Measurements from ENCODE around the gene TUBB2B. TPM values are rescaled to one million over a fixed set of nuclear protein-coding genes. Genes with fewer than 3 reads are reported as not detected.
A peak's percentile ranks its signal among the peaks of the same experiment; 100 is the strongest.
"Not testable (repeated sequence)": the region's sequence is repeated elsewhere in the genome, so short reads cannot be mapped to it uniquely, and the experiment has no call there.

TUBB2B gene
- total RNA-seq, 2 experiments from 2014 or later, result not detected

DNA sequence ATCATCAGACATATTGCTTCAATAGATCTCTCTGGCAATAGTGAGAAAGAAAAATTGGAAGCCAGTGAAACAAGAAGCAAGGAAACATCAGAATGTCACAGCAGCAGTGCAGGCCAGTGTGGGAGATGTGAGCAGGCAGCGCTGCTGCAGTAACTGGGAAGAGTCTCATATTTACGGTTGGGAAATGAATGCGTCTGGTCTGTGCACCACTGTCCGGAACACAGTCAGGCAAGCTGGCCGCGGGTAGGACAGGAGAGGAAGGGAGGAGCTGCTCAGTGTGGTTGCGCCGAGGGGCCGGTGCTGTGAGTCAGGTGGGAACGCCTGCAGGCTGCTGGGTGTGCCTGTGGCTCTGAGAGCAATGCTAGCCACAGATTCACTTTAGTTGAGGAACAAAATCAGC lies 24.9 kb upstream of the TUBB2B start:
- H3K4me1 Mint-ChIP-seq, result peaks cover 14% of the 10 kb centered on the region
- no peak for DNase-seq
- H3K4me3 Mint-ChIP-seq, result no peak overlapping the region
- H3K27ac Mint-ChIP-seq, result peak overlapping the region; percentile 38
- H3K9me3 Mint-ChIP-seq, result no peaks in the 10 kb centered on the region
- CTCF ChIA-PET, result interaction anchor here (0.9 to 6.8 kb wide), 18 partner anchors 9 to 414 kb away, joined by 3 to 42 read pairs (median 6); partner anchors contain the start of gene TUBB2A
- H3K27me3 Mint-ChIP-seq, result peaks cover 17% of the 10 kb centered on the region
- H3K36me3 Mint-ChIP-seq (ENCODE audit: low read depth), result no peaks in the 10 kb centered on the region
- POLR2A ChIA-PET, result no interaction called here

DNA sequence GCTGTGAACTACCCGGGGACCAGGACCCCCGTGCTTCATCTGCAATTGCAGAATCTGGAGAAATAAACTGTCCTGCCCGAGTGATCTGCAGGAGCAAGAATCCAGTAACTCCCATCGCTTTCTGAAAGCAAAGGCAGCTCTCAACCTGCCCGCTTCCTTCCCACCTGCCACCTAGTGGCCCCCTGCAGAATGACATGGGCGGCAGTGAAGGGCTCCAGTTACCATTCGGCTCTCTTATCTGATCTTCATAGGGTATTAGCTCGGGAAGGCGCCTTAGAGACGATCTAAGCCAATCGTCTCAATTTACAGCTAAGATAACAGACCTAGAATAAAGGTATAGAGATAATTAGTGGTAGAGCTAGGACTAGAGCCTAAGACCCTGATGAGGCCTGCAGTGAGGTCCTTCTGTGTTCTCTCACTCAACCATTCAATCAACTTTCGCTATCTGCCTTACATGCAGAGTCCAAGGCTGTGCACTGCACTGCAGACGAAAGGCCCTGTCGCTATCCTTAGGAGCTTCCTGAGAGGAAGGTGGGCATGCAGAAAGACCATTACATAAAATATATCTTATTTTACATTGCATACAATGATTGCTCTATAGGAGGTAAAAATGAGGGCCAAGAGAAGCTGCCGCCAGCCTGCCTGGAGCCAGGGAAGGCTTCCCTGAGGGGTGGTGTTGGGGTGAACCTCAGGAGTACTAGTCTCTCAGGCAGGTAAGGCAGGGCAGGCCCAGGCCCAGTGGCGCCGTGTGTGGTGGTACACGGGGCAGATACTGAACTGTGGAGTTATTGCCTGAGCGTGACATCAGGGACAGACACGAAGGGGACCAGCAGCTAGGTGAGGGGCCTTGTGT lies 24.2 kb upstream of the TUBB2B start:
- H3K4me3 Mint-ChIP-seq, result no peak overlapping the region
- POLR2A ChIA-PET, result interaction anchor here (0.7 to 0.8 kb wide), 2 partner anchors 28 to 99 kb away, joined by 3 to 4 read pairs; no protein-coding TSS in a partner anchor

DNA sequence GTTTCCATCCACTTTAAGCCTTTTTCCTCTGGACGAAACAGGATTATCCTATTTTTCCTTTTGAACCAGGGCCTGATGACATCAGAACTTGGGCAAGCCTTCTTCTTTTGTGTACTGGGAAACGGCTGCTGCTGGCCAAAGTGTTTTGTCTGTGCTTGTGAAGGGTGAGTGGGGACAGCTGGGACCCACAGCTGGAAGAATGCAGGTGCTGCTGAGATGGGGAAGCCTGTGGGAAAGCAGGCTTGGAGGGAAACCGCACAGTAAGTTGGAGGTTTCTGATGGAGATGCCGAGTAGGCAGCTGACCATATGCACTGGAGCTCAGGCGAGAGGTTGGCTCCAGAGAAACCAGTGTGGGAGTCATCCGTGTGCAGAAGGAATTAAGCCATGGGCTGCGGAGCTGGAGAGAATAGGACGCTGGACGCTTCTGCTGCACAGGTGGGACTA lies 22.8 kb upstream of the TUBB2B start:
- Mint-ChIP-seq H3K27me3 (peaks cover 15% of the 10 kb centered on the region), H3K4me3 (no peak overlapping the region), H3K36me3 (ENCODE audit: low read depth) (no peaks in the 10 kb centered on the region), H3K9me3 (no peaks in the 10 kb centered on the region), H3K4me1 (peaks cover 14% of the 10 kb centered on the region), H3K27ac (no peak overlapping the region)
- no peak for DNase-seq
- POLR2A ChIA-PET, result interaction anchor here (2.8 kb wide), 1 partner anchor 9 kb away, joined by 9 read pairs; the partner anchor contains the start of gene PSMG4
- CTCF ChIA-PET, result interaction anchor here (1.7 to 6.8 kb wide), 9 partner anchors 20 to 128 kb away, joined by 4 to 42 read pairs (median 9); partner anchors contain the start of gene TUBB2A

More for the DNA sequence above, 24.2 kb upstream of the TUBB2B start:
- peaks cover 14% of the 10 kb centered on the region for H3K4me1 Mint-ChIP-seq
- no peak overlapping the region for H3K27ac Mint-ChIP-seq
- no peaks in the 10 kb centered on the region for H3K9me3 Mint-ChIP-seq
- H3K36me3 Mint-ChIP-seq (ENCODE audit: low read depth), result no peaks in the 10 kb centered on the region
- H3K27me3 Mint-ChIP-seq, result peaks cover 11% of the 10 kb centered on the region
- DNase-seq, result peak; percentile 83
- CTCF ChIA-PET, result interaction anchor here (0.5 to 6.8 kb wide), 36 partner anchors 9 to 415 kb away, joined by 3 to 42 read pairs (median 4); partner anchors contain the start of gene TUBB2A

DNA sequence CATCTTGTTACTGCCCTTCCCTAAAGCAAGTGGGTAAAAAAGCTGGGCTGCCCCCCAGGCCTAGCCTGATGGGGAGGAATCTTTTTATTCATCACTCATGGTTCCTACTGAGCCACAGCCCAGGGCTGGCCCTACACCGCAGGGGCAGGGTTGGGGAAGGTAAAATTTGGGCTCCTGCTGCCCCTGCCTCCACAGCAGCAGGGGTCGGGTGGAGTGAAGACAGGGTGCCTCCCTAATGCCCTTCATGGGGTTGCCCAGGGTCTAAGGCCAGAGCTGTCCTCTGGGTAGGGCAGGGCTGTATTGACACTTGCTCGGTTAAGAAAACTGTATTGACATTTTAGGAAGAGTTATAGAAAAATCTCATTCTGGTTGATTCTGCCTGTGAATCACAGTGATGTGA lies 22.4 kb upstream of the TUBB2B start:
- POLR2A ChIA-PET, result interaction anchor here (2.8 kb wide), 1 partner anchor 9 kb away, joined by 9 read pairs; the partner anchor contains the start of gene PSMG4
- DNase-seq, result no peak
- Mint-ChIP-seq H3K36me3 (ENCODE audit: low read depth) (no peaks in the 10 kb centered on the region), H3K27me3 (peaks cover 15% of the 10 kb centered on the region), H3K9me3 (no peaks in the 10 kb centered on the region), H3K27ac (no peak overlapping the region), H3K4me1 (peaks cover 14% of the 10 kb centered on the region), H3K4me3 (no peak overlapping the region)
- CTCF ChIA-PET, result interaction anchor here (2.8 to 6.8 kb wide), 2 partner anchors 19 to 123 kb away, joined by 17 to 42 read pairs; no protein-coding TSS in a partner anchor

DNA sequence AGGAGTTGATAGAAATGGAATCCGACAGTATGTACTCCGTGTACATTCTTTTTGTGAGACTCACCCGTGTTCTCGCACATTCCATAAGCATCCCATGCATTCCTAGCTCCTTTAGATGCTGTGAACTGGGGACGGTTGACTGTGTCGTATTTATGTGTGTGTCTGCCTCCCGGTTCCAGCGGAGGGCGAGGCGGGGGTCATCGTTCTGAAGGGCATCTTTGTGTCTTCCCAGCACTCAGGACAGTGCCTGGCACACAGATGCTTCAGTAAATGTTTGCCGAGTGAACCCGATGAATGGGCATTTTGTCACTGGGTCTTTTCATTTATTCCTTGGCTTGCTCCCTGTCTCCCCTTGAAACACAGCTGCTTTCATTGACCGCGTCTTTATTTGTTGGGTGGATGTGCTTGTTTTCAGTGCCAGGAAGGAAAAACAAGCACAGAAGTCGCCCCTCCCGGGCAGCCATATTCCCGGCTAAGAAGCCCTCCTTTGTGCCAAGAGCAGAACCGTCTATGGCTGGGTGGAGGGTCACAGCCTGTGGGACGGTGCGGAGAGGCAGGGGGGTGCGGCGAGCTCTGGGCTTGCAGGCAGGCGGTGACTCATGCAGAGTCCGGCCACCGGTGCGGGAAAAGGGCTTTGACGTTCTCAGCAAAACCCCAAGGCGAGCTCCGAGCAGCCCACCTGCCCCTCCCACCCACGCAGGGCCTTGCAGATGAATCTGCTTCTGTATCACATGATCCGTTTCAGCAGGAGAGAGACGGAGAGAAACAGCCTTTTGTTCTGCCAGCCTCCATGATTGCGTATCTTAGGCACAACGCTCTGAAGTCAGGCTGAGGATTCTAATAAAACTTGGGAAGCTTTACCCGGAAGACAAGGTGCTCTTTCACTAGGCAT lies 20.0 kb upstream of the TUBB2B start:
- Mint-ChIP-seq H3K36me3 (ENCODE audit: low read depth) (no peaks in the 10 kb centered on the region), H3K4me3 (no peak overlapping the region), H3K27me3 (peaks cover 22% of the 10 kb centered on the region), H3K4me1 (peaks cover 14% of the 10 kb centered on the region), H3K9me3 (no peaks in the 10 kb centered on the region), H3K27ac (no peak overlapping the region)
- POLR2A ChIA-PET, result no interaction called here
- no peak for DNase-seq
- CTCF ChIA-PET, result interaction anchor here (1.0 to 6.8 kb wide), 5 partner anchors 10 to 121 kb away, joined by 3 to 42 read pairs (median 4); partner anchors contain the start of gene PSMG4

DNA sequence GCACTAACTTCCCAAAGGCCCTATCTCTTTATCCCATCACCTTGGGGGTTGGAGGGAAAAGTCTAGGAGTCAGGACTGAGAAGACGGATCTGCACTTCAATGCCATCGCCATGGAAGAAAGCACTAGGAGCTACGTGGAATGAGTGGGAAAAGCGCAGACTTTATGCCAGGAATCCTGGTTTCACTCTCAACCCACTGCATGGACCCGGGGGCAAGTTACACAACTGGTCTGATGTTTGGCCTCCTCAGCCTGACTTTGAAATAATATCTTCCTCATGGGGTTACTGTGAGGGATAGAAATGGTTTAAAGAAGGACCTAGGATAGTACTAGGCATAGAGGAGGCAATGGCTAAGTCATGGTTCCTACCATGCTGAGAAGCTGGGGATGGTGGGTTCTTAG lies 17.8 kb upstream of the TUBB2B start:
- CTCF ChIA-PET, result interaction anchor here (1.5 kb wide), 1 partner anchor 13 kb away, joined by 3 read pairs; no protein-coding TSS in a partner anchor
- Mint-ChIP-seq H3K9me3 (no peaks in the 10 kb centered on the region), H3K27me3 (peaks cover 20% of the 10 kb centered on the region), H3K27ac (no peak overlapping the region), H3K4me3 (no peak overlapping the region), H3K36me3 (ENCODE audit: low read depth) (no peaks in the 10 kb centered on the region), H3K4me1 (no peaks in the 10 kb centered on the region)
- DNase-seq, result no peak
- POLR2A ChIA-PET, result no interaction called here

DNA sequence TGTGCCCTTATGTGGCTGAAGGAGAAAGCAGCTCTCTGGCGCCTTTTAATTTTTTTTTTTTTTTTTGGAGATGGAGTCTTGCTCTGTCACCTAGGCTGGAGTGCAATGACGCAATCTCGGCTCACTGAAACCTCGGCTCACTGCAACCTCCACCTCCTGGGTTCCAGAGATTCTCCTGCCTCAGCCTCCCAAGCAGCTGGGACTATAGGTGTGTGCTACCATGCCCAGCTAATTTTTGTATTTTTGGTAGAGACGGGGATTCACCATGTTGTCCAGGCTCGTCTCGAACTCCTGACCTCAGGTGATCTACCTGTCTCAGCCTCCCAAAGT lies 17.3 kb upstream of the TUBB2B start:
- DNase-seq; H3K36me3 Mint-ChIP-seq (ENCODE audit: low read depth); H3K4me3 Mint-ChIP-seq; H3K9me3 Mint-ChIP-seq; H3K27ac Mint-ChIP-seq; H3K4me1 Mint-ChIP-seq; POLR2A ChIA-PET: not testable (repeated sequence)
- peaks cover 24% of the 10 kb centered on the region for H3K27me3 Mint-ChIP-seq
- CTCF ChIA-PET, result interaction anchor here (1.5 kb wide), 1 partner anchor 12 kb away, joined by 3 read pairs; no protein-coding TSS in a partner anchor

DNA sequence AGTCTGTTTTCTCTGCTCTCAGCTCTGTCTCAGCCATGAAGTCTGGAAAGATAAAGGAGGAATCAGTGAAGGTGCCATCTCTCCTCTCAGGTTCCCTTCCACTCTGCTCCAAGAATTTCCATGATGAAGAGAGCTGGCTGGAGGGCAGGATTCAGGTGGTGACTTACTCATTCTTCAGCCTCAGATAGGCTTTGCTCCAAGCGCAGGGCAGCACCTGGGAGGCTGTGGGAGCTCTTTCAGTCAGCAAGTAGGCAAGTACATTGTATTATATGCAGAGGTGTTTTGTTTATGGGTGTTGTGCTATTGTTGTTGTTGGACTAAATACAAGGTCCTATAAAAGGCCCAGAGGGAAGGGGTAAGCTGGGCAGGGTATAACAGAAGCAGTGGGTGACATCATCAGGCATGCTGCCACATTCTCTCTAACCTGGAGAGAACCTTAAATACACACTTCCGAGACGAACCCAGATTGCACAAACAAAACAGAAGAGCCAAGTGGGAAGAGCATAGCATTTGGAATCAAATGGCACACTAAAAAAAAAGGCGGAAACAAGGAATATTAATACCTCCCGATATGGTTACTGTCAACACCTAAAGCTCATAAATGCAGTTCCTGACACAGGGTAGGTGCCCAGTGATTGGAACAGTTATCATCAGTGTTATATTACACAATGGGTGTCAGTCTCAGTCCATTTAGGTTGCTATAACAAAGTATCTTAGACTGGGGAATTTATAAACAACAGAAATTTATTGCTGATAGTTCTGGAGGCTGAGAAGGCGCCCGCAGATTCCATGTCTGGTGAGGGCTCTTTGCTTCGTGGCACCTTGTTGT lies 16.8 kb upstream of the TUBB2B start:
- ChIA-PET CTCF (interaction anchor here (1.4 to 1.5 kb wide), 3 partner anchors 7 to 12 kb away, joined by 3 to 7 read pairs (median 3); no protein-coding TSS in a partner anchor), POLR2A (no interaction called here)
- Mint-ChIP-seq H3K4me1 (no peaks in the 10 kb centered on the region), H3K27ac (no peak overlapping the region), H3K36me3 (ENCODE audit: low read depth) (no peaks in the 10 kb centered on the region), H3K4me3 (no peak overlapping the region), H3K27me3 (peaks cover 22% of the 10 kb centered on the region), H3K9me3 (no peaks in the 10 kb centered on the region)
- no peak for DNase-seq

DNA sequence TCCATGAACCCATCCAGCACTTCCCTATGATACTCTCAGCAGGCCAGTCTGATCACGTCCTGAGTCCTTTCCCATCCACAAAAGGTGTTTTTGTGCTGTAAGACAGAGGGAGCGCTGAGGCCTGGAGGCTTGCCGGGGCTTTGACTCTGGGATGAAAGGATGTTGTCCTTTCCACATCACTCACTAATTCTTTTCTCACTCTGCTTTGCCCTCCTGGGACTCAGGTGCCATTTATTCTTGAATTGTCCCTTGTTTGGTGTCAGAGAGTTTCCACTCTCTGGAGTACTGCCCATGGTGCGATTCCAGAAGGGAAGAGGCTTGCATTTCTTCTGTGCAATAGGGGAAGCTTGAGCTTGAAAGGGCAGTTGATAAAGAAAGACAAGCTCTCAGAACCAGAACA lies 15.3 kb upstream of the TUBB2B start:
- ChIA-PET CTCF (interaction anchor here (1.4 kb wide), 1 partner anchor 9 kb away, joined by 7 read pairs; no protein-coding TSS in a partner anchor), POLR2A (no interaction called here)
- no peaks in the 10 kb centered on the region for H3K9me3 Mint-ChIP-seq
- H3K4me3 Mint-ChIP-seq, result no peak overlapping the region
- DNase-seq, result no peak
- no peak overlapping the region for H3K27ac Mint-ChIP-seq
- H3K27me3 Mint-ChIP-seq, result peaks cover 32% of the 10 kb centered on the region
- no peaks in the 10 kb centered on the region for H3K4me1 Mint-ChIP-seq
- H3K36me3 Mint-ChIP-seq (ENCODE audit: low read depth), result no peaks in the 10 kb centered on the region

DNA sequence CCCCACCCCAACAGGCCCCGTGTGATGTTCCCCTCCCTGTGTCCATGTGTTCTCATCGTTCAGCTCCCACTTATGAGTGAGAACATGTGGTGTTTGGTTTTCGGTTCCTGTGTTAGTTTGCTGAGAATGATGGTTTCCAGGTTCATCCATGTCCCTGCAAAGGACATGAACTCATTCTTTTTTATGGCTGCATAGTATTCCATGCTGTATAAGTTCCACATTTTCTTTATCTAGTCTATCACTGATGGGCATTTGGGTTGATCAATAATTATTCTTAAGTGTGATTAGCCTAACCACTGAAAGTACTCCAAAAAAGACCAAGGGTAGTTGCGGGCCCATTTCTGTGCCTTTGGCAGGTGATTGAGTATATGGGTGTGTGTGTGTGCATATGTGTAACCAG lies 14.3 kb upstream of the TUBB2B start:
- H3K4me1 Mint-ChIP-seq; H3K27ac Mint-ChIP-seq; H3K9me3 Mint-ChIP-seq; POLR2A ChIA-PET; H3K4me3 Mint-ChIP-seq; DNase-seq; CTCF ChIA-PET; H3K36me3 Mint-ChIP-seq (ENCODE audit: low read depth): not testable (repeated sequence)
- peaks cover 36% of the 10 kb centered on the region for H3K27me3 Mint-ChIP-seq

DNA sequence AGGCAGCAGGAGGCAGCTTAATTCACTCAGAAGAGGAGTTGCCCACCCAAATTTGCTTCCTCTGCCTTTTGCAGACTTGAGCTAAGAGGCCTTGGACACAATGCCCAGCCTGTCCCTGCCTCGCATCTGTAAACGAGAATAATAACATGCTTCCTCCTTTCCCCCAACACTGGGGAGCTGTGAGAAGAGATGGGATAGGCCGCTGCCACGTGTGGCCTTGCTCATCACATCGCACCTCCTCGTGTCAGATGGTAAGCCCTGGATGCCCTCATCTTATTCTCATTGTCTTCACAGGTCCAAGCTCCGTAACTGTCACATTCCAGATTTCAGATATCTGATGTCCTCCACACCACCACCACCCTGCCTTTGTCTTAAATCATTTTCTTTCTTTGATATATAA lies 13.1 kb upstream of the TUBB2B start:
- H3K36me3 Mint-ChIP-seq (ENCODE audit: low read depth), result no peaks in the 10 kb centered on the region
- no peak overlapping the region for H3K4me3 Mint-ChIP-seq
- H3K9me3 Mint-ChIP-seq, result no peaks in the 10 kb centered on the region
- H3K4me1 Mint-ChIP-seq, result no peaks in the 10 kb centered on the region
- no peak for DNase-seq
- no peak overlapping the region for H3K27ac Mint-ChIP-seq
- peaks cover 41% of the 10 kb centered on the region for H3K27me3 Mint-ChIP-seq
- ChIA-PET POLR2A (no interaction called here), CTCF (interaction anchor here (1.2 kb wide), 1 partner anchor 11 kb away, joined by 5 read pairs; no protein-coding TSS in a partner anchor)
